IPS-18c (cell line): Measurements from ENCODE around the gene TNFSF15.
"Not testable (repeated sequence)": the region's sequence is repeated elsewhere in the genome, so short reads cannot be mapped to it uniquely, and the experiment has no call there.

Experiments used
- H3K4me3 ChIP-seq: 2 replicates; pipeline ENCODE4 v1.7.0; 2013; ENCODE audit warnings: low read depth, mild to moderate bottlenecking, low read length, moderate library complexity; ENCODE audit not compliant: insufficient read depth
- H3K9me3 ChIP-seq: one replicate; pipeline ENCODE4 v1.6.1; 2013; ENCODE audit warnings: mild to moderate bottlenecking, low read length, moderate library complexity; ENCODE audit not compliant: control insufficient read depth, insufficient read depth

TNFSF15 gene

GRCh38 chr9:114742947-114743346 lies 62.9 kb downstream of the TNFSF15 start:
- Histone ChIP-seq H3K4me3 (no peak overlapping the region), H3K9me3 (no peaks in the 10 kb centered on the region)

DNA sequence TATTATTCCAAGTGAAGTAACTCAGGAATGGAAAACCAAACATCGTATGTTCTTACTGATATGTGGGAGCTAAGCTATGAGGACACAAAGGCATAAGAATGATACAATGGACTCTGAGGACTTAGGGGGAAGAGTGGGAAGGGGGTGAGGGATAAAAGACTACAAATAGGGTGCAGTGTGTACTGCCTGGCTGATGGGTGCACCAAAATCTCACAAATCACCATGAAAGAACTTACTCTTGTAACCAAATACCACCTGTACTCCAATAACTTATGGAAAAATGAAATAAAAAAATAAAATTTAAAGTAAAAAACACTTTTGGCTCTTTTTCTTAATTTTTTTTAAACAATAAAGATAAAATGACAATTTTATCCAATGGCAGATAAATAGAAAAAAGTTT lies 64.3 kb downstream of the TNFSF15 start:
- not testable (repeated sequence) for H3K4me3 ChIP-seq, H3K9me3 ChIP-seq

DNA sequence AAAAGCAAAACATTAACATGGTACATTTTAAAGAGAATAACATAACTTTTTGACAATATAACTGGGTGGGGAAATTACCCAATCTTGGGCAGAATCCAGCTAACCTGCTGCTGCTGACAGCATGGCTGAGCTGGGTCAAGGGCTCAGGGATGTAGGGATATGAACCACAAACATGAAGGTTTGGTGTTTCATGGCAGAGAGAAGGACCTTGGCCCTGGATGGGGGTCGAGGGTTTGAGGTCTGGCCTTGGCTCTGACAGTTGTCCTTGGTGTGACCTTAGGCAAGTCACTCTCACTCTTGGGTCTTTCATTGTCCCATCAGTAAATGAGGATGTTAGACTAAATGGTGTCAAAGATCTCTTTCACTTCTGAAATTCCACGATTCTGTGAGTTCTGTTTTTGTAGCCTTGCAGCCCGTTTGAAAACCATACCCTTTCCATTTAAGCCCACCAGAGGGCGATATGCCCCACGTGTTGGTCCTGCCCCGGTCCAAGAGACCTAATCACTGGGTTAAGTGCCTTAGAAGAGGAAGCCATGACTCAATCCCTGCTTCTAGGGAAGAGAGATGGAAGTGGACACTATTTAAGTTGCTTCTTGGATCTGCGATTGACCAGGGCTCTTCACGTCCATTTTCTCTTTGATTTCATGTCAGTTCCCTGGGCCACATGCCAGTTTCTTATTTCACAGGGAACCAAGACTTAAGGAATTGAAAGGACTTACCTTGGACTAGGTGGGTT lies 67.1 kb downstream of the TNFSF15 start:
- Histone ChIP-seq H3K4me3 (no peak overlapping the region), H3K9me3 (no peaks in the 10 kb centered on the region)

DNA sequence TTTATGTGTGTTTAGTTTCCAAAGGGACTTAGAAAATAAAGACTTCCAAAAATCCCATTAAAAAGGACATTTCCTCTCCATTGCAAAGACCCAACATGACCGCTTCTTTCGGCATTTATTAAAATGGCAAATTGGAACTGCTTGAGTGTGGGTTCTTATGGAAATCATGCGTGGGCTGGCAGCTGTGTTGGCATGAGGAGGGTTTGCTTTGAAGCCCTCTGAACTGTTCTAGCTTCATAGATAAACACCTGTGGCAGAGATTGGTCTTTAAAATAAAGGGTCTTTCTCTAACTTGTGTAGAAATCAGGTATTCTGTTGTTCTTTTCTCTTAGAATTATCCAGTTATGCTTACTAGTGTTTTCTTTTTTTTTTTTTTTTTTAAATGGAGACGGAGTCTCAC lies 68.0 kb downstream of the TNFSF15 start:
- Histone ChIP-seq H3K4me3 (no peak overlapping the region), H3K9me3 (no peaks in the 10 kb centered on the region)

- no peak overlapping the region for H3K4me3 ChIP-seq
- H3K9me3 ChIP-seq = no peaks in the 10 kb centered on the region
Observed at GRCh38 chr9:114737118-114737517, 68.7 kb downstream of the TNFSF15 start.

DNA sequence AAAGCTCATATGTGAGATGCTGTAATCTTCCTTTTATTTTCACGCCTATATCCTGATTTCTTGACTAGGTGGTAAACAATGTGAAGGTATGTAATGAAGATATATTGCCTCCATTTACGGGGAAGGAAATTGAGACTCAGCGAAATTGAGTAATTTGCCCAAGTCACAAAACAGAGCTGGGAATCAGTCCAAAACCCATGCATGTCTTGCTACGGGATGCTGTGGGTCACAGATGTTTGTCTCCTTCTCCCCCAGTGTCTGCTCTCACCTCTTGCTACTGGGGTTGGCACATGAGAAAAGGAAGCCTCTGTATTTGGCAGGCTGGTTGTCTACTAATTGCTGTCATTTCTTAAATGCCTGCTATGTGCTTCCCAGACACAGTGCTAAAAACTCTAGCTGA lies 70.1 kb downstream of the TNFSF15 start:
- Histone ChIP-seq H3K4me3 (no peak overlapping the region), H3K9me3 (no peaks in the 10 kb centered on the region)

DNA sequence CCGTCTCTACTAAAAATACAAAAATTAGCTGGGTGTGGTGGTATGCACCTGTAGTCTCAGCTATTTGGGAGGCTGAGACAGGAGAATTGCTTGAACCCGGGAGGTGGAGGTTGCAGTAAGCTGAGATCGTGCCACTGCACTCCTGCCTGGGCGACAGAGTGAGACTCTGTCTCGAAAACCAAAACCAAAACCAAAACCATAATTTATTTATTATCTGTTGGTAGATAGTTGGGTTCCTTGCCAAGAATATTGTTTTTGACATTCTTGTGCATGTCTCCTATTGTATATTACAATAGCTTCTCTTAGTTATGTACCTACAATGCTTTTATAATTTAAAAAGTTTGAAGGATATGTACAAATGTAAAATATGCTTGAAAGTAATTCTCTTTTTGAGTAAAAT lies 70.7 kb downstream of the TNFSF15 start:
- H3K4me3 ChIP-seq, H3K9me3 ChIP-seq: not testable (repeated sequence)
